GM12864 (cell line): ENCODE measurements around the gene KIF6.

ENCODE experiments used
- DNase-seq: peaks from one replicate; pipeline ENCODE4 v3.0.0-alpha.2; 2011; ENCODE audit warnings: low read depth
- H3K4me3 ChIP-seq: 2 replicates; pipeline ENCODE4 v1.5.1; 2011; ENCODE audit warnings: mild to moderate bottlenecking, low read depth, low read length, control low read depth
- CTCF ChIP-seq: IDR thresholded peaks from 2 replicates; pipeline ENCODE4 v1.5.1; 2011; ENCODE audit warnings: low read depth, mild to moderate bottlenecking, moderate library complexity, low read length, control low read depth, inconsistent platforms; ENCODE audit errors: missing control alignments

The KIF6 gene

GRCh38 chr6:39439342-39440038 lies 285.7 kb downstream of the KIF6 start:
- DNase-seq: no peak
- H3K4me3 ChIP-seq: no peak overlapping the region
- no peak for TF ChIP-seq CTCF

GRCh38 chr6:39433630-39434029 lies 291.6 kb downstream of the KIF6 start:
- no peak for TF ChIP-seq CTCF
- H3K4me3 ChIP-seq: no peak overlapping the region
- DNase-seq: no peak

- TF ChIP-seq CTCF: no peak
- no peak for DNase-seq
- H3K4me3 ChIP-seq: no peak overlapping the region
These were observed 292.7 kb downstream of the KIF6 start for GRCh38 chr6:39432330-39433025.

- no peak for DNase-seq
- H3K4me3 ChIP-seq: no peak overlapping the region
- TF ChIP-seq CTCF: no peak
These were observed 294.2 kb downstream of the KIF6 start for GRCh38 chr6:39430871-39431523.

- no peak overlapping the region for H3K4me3 ChIP-seq
- no peak for DNase-seq
- TF ChIP-seq CTCF: no peak
These were observed 294.8 kb downstream of the KIF6 start for GRCh38 chr6:39430446-39430845.

- no peak for TF ChIP-seq CTCF
- no peak overlapping the region for H3K4me3 ChIP-seq
- DNase-seq: no peak
These were observed 296.4 kb downstream of the KIF6 start for GRCh38 chr6:39428816-39429215.
